Measurements from ENCODE around the gene PTPRZ1. TPM values are rescaled to one million over a fixed set of nuclear protein-coding genes. Genes with fewer than 3 reads are reported as not detected.

The PTPRZ1 gene
- total RNA-seq, 2 donors from 2014 or later = 0.35 to 1.2 TPM

GRCh38 chr7:121871188-121871587, 1.8 kb upstream of the PTPRZ1 start:
- no peak overlapping the region for H3K27ac ChIP-seq
- intact Hi-C loops (cut with DNase I) = no loop called here
- H3K4me3 ChIP-seq = no peak overlapping the region
- no peaks in the 10 kb centered on the region for H3K36me3 ChIP-seq
- DNase-seq = no peak
- no peaks in the 10 kb centered on the region for H3K4me1 ChIP-seq
- TF ChIP-seq, protein P1, sequence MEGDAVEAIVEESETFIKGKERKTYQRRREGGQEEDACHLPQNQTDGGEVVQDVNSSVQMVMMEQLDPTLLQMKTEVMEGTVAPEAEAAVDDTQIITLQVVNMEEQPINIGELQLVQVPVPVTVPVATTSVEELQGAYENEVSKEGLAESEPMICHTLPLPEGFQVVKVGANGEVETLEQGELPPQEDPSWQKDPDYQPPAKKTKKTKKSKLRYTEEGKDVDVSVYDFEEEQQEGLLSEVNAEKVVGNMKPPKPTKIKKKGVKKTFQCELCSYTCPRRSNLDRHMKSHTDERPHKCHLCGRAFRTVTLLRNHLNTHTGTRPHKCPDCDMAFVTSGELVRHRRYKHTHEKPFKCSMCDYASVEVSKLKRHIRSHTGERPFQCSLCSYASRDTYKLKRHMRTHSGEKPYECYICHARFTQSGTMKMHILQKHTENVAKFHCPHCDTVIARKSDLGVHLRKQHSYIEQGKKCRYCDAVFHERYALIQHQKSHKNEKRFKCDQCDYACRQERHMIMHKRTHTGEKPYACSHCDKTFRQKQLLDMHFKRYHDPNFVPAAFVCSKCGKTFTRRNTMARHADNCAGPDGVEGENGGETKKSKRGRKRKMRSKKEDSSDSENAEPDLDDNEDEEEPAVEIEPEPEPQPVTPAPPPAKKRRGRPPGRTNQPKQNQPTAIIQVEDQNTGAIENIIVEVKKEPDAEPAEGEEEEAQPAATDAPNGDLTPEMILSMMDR (IDR thresholded peaks at IDR 0.05) = no peak
- peaks cover 17% of the 10 kb centered on the region for H3K27me3 ChIP-seq
- H3K9me3 ChIP-seq = no peaks in the 10 kb centered on the region
- H3K9ac ChIP-seq (ENCODE audit: low read depth in 2 of 2, low read length in 2 of 2) = no peak overlapping the region

DNA sequence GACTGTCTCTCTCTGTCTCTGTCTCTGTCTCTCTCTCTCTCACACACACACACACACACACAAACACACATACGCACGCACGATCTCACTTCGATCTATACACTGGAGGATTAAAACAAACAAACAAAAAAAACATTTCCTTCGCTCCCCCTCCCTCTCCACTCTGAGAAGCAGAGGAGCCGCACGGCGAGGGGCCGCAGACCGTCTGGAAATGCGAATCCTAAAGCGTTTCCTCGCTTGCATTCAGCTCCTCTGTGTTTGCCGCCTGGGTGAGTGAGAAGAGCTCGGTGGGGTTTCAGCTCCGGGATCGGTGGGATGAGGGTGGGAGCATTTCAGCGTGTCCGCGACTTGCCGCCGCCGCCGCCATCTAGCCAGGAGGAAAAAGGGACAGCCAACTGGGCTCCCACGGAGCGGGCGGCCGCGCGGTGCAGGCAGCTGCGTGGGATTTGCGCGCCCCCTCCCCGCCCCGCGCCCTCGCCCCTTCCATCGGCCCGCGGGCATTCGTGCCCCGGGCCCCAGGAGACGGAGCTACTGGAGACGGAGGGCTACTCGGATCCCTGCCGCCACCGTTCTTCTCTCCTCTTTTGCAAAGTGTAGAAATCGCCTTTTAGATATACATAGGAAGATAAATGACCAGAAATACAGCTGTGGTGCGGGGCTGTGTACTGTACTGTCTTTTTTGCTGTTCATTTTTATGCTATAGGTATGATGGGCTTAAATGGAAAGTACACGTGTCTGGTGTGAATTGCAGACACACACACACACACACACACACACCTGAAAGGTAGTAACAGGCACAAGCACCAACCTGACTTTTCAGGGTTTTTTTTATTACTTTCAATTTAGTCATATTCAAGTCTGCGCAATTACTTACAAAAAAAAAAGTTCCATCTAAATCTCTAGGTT, 581 bp downstream of the PTPRZ1 start:
- no peak for DNase-seq
- TF ChIP-seq, protein P1 (IDR thresholded peaks at IDR 0.05) = no peak
- H3K4me3 ChIP-seq = peak overlapping the region; percentile 27
- intact Hi-C loops (cut with DNase I) = no loop called here
- H3K4me1 ChIP-seq = no peaks in the 10 kb centered on the region
- no peaks in the 10 kb centered on the region for H3K9me3 ChIP-seq
- no peak overlapping the region for H3K27ac ChIP-seq
- peaks cover 17% of the 10 kb centered on the region for H3K27me3 ChIP-seq
- H3K36me3 ChIP-seq = no peaks in the 10 kb centered on the region
- no peak overlapping the region for H3K9ac ChIP-seq (ENCODE audit: low read depth in 2 of 2, low read length in 2 of 2)

DNA sequence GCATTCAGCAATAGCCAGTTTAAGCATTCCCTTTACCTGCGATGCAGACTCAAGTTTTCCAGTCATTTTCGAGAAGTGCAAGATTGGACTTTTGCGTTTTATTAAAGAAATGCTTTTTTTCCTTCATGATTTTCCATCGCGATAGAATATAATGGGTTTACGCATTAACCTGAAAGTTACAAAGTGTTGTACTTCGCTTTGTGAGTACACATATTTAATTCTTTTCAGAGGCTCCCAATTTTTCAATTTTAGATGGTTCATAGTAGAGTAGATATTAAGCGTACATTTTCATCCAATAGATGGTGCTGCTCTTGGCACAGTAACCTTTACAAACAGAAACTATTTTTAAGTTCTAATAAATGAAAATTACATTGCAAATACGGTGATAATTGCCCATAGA, 1.3 kb downstream of the PTPRZ1 start:
- Histone ChIP-seq H3K27me3 (peaks cover 17% of the 10 kb centered on the region), H3K9me3 (no peaks in the 10 kb centered on the region), H3K36me3 (no peaks in the 10 kb centered on the region), H3K27ac (no peak overlapping the region), H3K9ac (ENCODE audit: low read depth in 2 of 2, low read length in 2 of 2) (no peak overlapping the region), H3K4me3 (no peak overlapping the region), H3K4me1 (no peaks in the 10 kb centered on the region)
- TF ChIP-seq, protein P1 (IDR thresholded peaks at IDR 0.05) = no peak
- no peak for DNase-seq
- intact Hi-C loops (cut with DNase I) = no loop called here

- Histone ChIP-seq H3K4me3 (no peak overlapping the region), H3K27ac (no peak overlapping the region), H3K4me1 (no peaks in the 10 kb centered on the region), H3K27me3 (peaks cover 17% of the 10 kb centered on the region), H3K36me3 (no peaks in the 10 kb centered on the region), H3K9me3 (no peaks in the 10 kb centered on the region), H3K9ac (ENCODE audit: low read depth in 2 of 2, low read length in 2 of 2) (no peak overlapping the region)
- TF ChIP-seq, protein P1 (IDR thresholded peaks at IDR 0.05) = no peak
- intact Hi-C loops (cut with DNase I) = no loop called here
- DNase-seq = no peak
These were observed 2.2 kb downstream of the PTPRZ1 start for GRCh38 chr7:121875203-121875602.

- H3K9me3 ChIP-seq = no peaks in the 10 kb centered on the region
- H3K27me3 ChIP-seq = peaks cover 17% of the 10 kb centered on the region
- H3K9ac ChIP-seq (ENCODE audit: low read depth in 2 of 2, low read length in 2 of 2) = no peak overlapping the region
- H3K27ac ChIP-seq = no peak overlapping the region
- no peak for DNase-seq
- H3K36me3 ChIP-seq = no peaks in the 10 kb centered on the region
- no peak overlapping the region for H3K4me3 ChIP-seq
- H3K4me1 ChIP-seq = no peaks in the 10 kb centered on the region
- TF ChIP-seq, protein P1 (IDR thresholded peaks at IDR 0.05) = no peak
- intact Hi-C loops (cut with DNase I) = no loop called here
These were observed 3.9 kb downstream of the PTPRZ1 start for GRCh38 chr7:121876656-121877500.
